Jurkat, Clone E6-1 (cell line): ENCODE data around the gene ITGA6.

ENCODE experiments used
- DNase-seq: peaks from one replicate; pipeline ENCODE4 v3.0.0-alpha.2; 2011; ENCODE audit warnings: low read depth, low spot score
- H3K4me3 ChIP-seq: 2 replicates; pipeline ENCODE4 v1.5.1; 2011; ENCODE audit warnings: mild to moderate bottlenecking, low read length, control low read depth, moderate library complexity

The ITGA6 gene

DNA sequence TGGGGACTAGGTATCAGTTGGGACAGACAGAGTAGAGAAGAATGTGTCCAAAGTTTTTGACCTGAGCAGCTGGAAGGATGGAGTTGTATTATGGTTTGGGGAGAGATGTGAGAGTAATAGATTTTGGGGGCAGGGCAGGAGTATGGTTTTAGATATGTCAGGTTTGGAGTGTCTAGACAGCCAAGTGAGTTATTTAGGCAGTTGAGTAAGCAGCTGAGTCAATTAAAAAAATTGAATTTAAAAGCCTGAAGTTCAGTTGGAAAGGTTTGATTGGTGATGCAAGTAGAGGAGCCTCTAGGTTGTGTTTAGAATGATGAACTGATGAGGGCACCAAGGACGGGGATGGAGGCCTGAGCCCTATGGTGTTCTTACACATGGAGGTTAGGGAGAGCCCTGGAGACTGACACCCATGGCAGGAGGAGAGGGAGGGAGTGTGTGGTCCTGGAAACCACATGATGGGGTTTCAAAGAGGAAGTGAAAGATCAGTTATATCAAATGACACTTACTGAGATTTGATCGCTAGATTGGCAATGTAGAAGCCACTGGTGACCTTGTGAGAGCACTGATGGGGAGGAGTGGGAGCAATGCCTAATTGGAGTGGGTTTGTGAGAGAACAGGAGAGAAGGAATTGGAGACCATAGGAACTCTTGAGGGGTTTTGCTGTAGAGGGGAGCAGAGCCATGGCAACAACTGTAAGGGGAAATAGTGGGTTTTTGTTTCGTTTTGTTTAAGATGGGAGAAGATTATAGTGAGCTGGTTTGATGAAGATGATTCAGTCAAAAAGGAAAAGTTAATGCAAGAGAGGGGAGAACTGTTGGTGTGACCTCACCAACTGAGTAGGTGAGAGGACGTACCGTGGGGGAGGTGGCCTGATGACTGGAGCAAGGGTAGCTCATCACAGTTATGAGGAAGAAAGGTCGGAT, 10.3 kb downstream of the ITGA6 start:
- H3K4me3 ChIP-seq = no peak overlapping the region
- no peak for DNase-seq

DNA sequence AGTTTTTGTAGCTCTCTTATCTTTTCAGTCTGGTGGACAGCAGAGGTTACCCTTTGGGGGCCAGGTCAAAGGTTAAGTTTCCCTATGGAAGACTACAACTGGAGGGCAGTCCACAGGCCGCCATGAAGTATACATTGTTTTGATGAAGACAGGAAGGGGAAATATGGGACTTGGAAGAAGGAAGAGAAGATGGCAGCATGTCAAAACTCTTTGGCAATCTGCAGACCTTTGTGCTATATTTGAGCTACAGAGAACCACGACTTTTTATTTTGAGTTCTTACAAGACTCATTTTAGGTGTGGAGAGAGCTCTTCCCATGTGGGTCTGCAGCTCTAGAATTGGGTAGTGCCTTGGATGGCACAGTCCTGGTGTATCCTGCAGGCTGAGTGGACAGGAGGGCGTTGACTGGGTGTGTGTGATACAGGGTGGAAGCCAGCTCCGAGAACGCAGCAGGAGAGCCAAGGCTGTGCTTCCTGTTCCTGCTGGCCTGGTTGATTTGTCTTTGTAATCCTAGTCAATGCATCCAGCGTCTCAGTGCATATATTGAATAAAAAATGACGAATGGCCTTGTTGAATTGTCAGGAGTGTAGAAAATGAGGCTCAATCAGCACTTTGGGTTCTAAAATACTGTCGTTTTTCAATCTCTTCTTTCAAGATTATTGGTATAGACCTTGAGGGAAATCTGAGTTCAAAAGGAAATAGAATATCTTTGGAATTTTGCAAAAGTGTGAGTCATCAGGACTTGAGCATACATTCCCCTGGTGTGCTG, 11.5 kb downstream of the ITGA6 start:
- no peak for DNase-seq
- H3K4me3 ChIP-seq = no peak overlapping the region

DNA sequence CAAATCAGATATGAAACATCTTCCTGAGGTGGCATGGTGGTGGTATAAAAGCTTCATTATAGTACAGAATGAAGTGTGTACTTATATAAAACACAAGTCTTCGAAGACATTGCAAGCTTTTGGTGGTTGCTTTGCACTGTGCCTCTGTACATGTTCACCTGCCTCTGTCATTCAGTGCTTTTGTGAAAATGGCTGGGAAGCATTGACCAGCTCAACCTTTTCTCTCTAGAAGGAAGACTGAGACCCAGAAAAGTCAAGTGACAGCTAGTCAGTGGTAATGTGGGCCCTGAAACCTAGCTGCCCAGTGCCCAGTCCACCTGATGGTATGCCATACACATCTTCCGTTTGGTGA, 12.1 kb downstream of the ITGA6 start:
- no peak for DNase-seq
- no peak overlapping the region for H3K4me3 ChIP-seq

DNA sequence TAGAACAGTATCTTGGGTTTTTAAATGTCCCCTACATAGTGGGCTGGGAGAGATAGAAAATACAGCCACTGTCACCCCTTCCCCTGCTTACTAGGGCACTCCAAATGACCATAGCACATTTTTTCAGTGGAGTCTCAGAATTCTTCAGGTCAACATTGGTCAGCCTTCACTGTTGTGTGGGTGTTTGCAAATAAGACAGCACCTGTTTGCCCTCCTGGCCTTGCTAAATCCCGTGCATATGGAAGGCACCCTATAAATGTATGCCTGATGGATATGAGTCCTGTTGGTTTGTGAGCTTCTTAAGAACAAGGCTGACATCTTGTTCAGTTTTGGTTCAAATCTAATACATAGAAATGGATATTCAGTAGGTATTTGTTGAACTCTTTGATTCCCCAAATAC, 12.5 kb downstream of the ITGA6 start:
- H3K4me3 ChIP-seq = no peak overlapping the region

DNA sequence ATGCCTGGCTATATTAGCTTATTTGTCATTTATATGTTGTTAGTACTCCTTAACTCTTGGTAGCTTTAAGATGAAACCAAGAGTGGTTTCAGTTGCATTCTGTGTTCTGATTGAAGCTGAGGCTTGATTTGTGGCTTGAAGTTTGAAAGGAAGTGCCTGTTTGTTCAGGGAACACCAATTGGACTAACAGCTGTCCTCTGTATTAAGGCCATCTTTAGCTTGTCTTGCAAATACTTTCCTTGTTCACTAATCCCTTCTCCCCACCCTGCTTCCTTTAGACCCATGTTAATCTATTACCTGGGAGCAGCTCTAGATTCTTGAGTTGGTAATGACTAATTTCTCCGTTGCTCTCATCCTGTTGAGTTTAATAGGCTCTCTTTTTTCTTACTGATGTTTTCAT, 13.4 kb downstream of the ITGA6 start:
- no peak for DNase-seq
- no peak overlapping the region for H3K4me3 ChIP-seq

More for the DNA sequence above, 12.5 kb downstream of the ITGA6 start:
- DNase-seq = no peak

DNA sequence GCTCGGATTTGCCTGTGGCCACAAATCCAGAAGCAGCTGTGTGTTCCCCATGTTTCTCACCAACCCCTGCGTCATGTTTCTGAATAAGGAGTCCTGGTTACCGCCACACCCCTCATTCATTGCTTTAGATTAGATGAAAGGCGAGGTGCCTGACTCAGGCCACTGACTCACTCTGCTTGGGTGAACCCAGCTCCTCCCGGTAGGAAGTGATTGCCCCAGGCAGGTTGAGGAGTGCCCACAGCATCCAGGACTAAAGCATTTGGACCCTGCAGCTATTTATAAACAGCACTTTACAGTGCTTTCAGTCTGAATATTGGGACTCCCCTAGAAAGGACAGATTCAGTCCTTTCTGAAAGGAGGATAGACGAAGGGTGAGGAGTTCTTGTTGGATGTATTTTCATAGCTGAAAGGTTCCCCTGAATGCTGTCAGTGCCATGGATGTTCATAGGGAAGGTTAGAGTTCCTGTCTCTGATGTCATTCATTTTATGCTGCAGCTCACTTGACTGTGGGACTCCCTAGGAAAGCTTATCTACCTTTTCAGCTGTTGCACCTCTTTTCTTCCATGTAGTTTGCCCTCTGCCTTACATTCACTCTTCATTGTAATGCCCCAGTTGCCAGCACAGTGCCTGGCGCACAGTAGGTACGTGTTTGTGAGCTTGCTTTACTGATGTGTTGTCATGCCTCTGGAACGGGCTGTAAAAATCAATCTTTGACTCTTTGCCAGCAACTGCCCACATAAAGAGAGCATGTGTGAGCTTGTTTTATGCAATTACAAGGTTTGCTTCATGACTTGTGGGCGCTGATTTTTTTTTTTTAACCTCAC, 14.9 kb downstream of the ITGA6 start:
- no peak overlapping the region for H3K4me3 ChIP-seq
- no peak for DNase-seq

DNA sequence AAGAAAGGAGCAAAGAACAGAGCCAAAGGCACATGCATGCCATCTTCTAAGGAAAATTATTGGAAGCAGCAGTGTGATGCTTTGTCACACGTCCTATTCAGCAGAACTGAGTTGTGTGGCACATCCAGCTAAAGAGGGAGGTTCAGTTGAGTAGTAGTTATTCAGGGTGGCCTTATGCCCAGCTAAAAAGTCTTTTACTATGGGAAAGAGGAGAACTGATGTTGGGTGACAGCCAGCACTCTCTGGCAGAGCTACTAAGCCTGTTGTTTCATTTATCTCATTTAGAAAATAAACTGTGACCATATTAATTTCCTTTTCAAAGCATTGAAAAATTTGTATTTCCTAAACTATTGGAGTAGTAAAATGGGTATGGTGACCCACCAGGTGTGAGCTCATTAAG, 18.5 kb downstream of the ITGA6 start:
- DNase-seq = no peak
- no peak overlapping the region for H3K4me3 ChIP-seq

DNA sequence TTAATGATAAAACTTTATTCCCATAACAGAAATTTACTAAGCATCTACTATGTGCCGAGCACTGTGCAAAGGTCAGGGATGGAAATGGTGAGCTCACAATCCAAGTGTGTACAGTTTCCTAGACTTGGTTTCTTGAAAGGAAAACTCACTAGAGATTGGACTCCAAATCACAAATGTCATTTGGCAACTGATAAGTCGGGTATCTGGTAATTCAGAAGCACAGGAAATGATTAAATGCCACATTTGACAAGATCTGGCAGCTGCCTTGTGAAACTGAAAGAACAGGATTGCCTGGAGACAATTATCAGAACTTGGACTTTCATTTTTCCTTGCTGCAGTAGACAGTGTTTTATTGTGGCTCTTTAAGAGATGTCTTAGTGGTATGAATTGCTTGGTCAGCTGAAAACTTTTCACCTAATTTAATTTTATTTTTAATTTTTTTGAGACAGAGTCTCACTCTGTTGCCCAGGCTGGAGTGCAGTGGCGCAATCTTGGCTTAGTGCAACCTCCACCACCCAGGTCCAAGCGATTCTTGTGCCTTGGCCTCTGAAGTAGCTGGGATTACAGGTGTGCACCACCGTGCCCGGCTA, 19.2 kb downstream of the ITGA6 start:
- DNase-seq = no peak

DNA sequence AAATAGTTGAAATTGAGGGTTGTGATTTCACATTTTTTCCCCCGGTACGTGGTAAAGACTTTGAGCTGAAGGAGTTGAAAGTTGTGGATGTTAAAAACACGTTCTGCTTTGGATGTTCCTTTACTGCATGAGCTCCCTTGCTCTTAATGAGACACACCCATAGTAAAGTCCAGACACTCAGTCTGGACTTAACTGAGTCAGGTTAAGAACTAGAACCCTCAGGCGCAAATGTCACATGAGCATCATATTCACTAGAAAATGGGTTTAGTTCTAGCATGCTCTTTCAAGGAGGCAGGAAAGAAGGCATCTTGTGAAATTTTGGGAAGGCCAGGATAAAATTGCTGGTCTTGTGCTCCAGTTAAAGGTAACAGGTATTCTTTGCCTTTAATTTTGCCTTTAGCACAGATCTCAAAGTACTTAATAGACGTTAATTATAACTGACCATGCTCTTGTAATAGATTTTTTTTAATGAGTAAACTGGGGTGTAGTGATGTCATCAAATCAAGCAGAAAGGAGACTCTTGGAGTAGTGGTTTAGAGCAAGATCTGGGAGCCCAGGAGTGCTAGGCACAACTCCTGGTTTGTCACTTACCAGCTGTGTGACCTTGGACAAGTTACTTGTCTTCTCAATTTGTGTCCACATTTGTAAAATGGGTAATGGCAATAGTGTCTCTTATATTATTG, 20.6 kb downstream of the ITGA6 start:
- DNase-seq = no peak
- no peak overlapping the region for H3K4me3 ChIP-seq

More for the DNA sequence above, 19.2 kb downstream of the ITGA6 start:
- H3K4me3 ChIP-seq = no peak overlapping the region

DNA sequence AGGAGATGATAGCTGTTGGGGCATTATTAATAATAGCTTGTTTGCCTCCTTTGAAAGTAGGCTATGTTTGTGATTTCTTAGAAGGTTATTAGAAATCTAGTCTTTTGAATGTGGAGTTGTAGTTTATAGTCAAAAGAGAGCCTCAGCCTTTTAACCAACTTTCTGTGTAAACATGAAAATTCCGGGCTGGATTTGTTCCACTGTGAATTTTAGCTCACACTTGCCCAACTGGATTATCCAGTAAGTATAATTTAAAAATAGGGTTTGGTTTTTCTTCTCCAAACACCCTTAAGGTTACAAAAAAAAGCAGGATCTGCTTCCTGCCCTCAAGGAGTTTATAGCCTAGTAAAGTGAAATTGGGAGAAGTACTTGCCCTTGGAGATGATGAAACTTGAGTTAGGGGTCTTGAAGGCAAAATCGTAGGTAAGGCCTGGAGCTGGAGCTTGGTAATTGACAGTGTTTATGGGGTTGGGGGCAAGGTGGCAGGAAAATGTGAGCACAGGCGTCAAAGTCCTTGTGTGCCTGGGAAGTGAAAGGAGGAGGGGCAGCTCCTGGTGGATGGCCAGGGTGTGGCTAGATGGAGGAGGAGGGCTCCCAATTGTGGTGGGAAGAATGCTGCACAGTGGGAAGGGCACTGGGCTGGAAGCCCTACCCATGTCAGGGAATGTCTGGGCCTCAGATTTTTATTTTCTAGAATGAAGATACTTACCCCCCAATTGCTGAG, 21.3 kb downstream of the ITGA6 start:
- no peak overlapping the region for H3K4me3 ChIP-seq
- no peak for DNase-seq

DNA sequence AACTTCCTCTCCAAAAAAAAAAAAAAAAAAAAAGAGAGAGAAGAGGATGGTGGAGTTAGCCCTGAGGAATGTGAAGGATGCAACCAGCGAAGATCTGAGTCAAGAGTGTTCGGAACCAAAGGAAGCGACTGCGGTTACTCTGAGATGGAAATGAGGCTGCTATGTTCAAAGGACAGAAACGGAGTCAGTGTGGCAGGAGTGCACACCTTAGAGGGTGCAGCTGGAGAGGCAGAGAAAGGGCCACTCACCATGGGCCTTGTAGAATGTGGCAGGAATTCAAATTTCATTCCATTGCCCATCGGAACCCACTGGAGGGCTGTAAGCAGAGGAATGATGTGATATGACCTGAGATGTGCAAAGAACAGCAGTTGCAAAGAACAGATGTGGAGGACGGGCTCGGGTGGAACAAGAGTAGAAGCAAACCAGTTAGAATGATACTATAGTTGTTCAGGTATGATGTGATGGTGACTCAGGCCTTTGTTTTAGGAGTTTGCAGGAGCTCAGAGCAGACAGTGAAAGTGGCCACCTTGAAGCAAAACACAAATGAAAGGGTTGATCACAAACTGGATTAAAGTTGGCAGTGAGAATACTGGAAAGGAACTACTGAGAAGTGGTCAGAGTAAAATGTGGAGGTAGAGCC, 22.6 kb downstream of the ITGA6 start:
- no peak for DNase-seq
- H3K4me3 ChIP-seq = no peak overlapping the region

DNA sequence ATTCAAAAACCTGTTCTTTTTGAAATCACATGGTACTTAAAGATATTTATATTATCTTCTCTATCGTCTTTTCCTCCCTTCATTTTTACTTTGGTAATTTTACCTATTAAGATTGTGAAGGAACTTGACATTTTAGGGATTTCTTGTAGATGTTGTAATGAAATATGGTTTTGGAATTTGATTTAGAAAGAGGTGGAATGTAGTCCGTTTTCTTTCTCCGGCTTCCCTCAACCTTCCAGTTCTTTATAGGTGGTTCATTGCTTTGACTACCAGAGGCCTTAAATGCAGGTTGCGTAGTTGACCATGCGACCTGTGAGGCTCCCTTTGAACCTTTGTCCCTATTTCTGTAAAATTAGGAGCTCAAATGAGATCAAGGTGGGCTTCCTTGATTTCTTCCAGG, 24.5 kb downstream of the ITGA6 start:
- H3K4me3 ChIP-seq = no peak overlapping the region
- DNase-seq = no peak

DNA sequence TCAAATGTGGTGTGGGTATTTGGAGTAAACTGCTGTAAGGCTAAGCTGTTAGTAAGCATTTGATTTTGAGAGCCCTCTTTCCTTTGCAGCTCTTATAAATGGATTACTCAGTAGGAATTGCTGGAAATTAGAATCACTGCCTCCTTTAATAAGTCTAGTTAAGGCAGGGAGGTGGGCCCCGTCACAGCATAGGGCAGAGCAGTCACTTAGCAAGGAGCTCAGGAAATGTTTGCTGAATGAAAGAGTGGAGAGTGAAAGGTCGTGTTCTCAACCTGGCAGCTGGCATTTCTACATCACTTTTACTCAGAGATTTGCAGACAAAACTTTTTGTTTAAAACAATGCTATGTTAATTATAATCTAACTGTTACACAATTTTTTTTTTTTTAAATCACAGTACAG, 25.5 kb downstream of the ITGA6 start:
- DNase-seq = no peak
- H3K4me3 ChIP-seq = no peak overlapping the region

DNA sequence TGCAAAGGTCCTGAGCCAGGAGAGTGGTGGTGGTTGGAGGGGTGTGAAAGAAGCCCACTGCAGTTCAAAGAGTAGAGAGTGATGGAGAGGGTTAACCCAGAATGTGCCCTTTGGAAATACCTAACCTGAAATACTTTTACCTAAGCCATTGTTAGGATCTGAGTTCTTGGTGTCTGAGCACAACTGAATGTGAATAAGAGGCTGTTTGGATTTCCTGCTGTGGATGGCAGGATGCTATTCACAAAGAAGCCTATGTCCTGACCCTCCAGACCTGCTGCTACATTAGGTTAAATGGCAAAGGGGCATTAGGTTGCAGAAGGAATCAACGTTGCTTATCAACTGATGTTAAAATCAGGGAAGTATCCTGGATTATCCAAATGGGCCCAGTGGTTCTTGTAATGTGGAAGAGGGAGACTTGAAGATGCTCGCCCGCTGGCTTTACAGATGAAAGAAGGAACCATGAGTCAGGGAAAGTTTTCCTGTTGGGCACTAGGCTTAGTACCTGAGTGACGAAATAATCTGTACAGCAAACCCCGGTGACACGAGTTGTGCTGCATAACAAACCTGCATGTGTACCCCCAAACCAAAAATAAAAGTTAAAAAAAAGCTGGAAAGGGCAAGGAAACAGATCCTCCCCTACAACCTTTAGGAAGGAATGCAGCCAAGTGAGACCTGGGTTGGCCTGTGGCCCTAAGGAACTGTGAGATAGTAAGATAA, 27.2 kb downstream of the ITGA6 start:
- DNase-seq = no peak
- H3K4me3 ChIP-seq = no peak overlapping the region

DNA sequence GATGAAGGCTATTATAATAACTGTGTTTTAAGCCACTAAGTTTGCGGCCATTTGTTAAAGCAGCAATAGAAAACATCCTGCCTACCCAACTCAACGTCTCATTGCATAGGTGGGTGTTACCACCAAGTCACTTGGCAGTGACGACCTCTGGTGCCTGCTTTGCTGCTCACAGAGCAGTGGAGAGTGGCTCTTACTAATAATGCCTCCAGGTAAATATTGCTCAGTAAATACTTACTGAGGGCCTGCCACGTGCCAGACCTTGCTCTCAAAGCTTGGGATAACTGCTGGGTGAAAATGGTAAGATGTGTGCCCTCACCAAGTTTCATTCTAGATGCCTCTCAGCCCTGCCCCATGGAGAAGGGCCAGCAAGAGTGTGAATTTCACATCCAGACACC, 27.7 kb downstream of the ITGA6 start:
- H3K4me3 ChIP-seq = no peak overlapping the region
- DNase-seq = no peak

DNA sequence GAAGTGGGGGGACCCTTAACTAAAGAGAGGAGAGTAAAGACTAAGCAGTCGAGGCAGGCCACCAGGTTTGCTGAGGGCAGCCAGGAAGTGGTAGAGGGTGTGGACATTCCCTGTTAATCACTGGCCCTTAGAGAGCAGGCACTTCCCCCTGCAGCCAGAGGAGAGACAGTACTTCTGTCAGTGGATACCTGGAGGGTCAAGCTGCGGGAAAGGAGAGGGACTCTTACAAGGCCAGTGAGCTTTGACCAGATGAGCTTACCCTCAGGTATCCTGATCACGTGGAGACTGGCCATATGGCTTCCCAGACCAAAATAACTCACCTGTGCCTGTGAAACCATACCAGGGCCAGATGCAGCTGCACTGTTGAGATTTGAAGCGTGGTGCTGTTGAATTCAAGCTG, 28.6 kb downstream of the ITGA6 start:
- no peak overlapping the region for H3K4me3 ChIP-seq
- DNase-seq = no peak

DNA sequence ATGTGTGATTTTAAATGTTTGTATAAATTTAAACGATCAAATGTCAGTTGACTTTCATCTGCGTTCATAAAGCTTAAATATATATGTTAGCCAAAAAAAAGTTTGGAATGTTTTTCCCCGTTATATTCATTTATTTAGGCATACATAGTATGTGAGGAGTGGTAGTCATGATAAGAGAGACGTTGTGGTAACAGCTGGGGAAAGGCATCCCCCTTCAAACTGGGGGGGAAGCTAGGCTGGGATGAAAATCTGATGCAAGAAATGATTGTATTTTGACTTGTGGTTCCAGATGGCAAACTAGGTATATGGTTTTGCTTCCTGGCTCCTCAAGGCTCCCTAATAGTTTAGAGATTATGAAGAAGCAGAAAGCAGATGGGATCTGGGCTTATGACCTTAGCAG, 30.1 kb downstream of the ITGA6 start:
- no peak overlapping the region for H3K4me3 ChIP-seq
- peak; percentile 77 for DNase-seq
